Transverse colon (tissue), 4 donors: ENCODE results near the gene TRPM2. TPM values are rescaled to one million over a fixed set of nuclear protein-coding genes. Genes with fewer than 3 reads are reported as not detected.

Experiments
- DNase-seq: peaks from one replicate; pipeline ENCODE4 v3.0.0-alpha.2; 2019
- H3K27ac ChIP-seq, 4 donors: fragments of 200-600 bp; sonication (generic); 2 replicates each; pipeline ENCODE4 v1.5.1; 2016 to 2018; ENCODE audit warnings: inconsistent platforms in 4 of 4
- H3K27me3 ChIP-seq: fragments of 200-600 bp; sonication (generic); 2 replicates; pipeline ENCODE4 v1.5.1; 2017; ENCODE audit warnings: inconsistent platforms
- H3K36me3 ChIP-seq, 4 donors: fragments of 200-600 bp; sonication (generic); 2 replicates each; pipeline ENCODE4 v1.5.1; 2017 to 2019; ENCODE audit warnings: inconsistent platforms in 4 of 4
- H3K4me1 ChIP-seq, 4 donors: fragments of 200-600 bp; sonication (generic); 2 replicates each; pipeline ENCODE4 v1.5.1; 2017 to 2020; ENCODE audit warnings: inconsistent platforms in 4 of 4
- H3K4me3 ChIP-seq, 4 donors: fragments of 200-600 bp; sonication (generic); 1 replicate in 1 of 4; 2 replicates in 3 of 4; pipeline versions ENCODE4 v1.5.1 to v1.6.1; 2017 to 2019; ENCODE audit warnings: inconsistent platforms in 4 of 4
- H3K9me3 ChIP-seq, 2 donors: fragments of 200-600 bp; sonication (generic); 2 replicates each; pipeline ENCODE4 v1.5.1; 2017 to 2019; ENCODE audit warnings: inconsistent platforms in 2 of 2
- CTCF ChIP-seq, 5 experiments: fragments of 200-600 bp in 3 of 5; fragments of 450-650 bp in 2 of 5; sonication (generic) in 3 of 5; IDR thresholded peaks; 1 replicate in 2 of 5; 2 replicates in 3 of 5; pipeline ENCODE4 v1.5.1; 2016 to 2017; ENCODE audit warnings: antibody characterized with exemption in 5 of 5, inconsistent platforms in 3 of 5, mild to moderate bottlenecking in 2 of 5, moderate library complexity in 1 of 5
- EP300 ChIP-seq: sonication (generic); formaldehyde crosslinking; IDR thresholded peaks from one replicate; pipeline ENCODE4 v1.6.1; 2017; ENCODE audit warnings: antibody characterized with exemption, low read depth
- POLR2A ChIP-seq: fragments of 450-650 bp; IDR thresholded peaks from one replicate; pipeline ENCODE4 v1.6.1; 2016; ENCODE audit warnings: antibody characterized with exemption, mild to moderate bottlenecking, moderate library complexity
- POLR2AphosphoS5 ChIP-seq, 3 donors: sonication (generic); formaldehyde crosslinking; IDR thresholded peaks; one replicate each; pipeline ENCODE4 v1.6.1; 2016; ENCODE audit warnings: antibody characterized with exemption in 3 of 3
- WGBS, 2 donors: methylation state at CpG; one replicate each; pipeline ENCODE4 v1.1.5; 2018; ENCODE audit warnings: low coverage in 1 of 2; 5-methylcytosine and 5-hydroxymethylcytosine counted together
- in situ Hi-C, 4 donors: fragments of 200-750 bp; cut with MboI; loops; one replicate each; pipeline versions ENCODE4 v1.15.0 to v1.15.1; 2017; ENCODE audit warnings: low sequenced_read_pairs in 3 of 4, low pct_ligation_motif_present in 1 of 4, low pct_unique_long_range_greater_than_20kb in 1 of 4
- intact Hi-C: fragments of 100-400 bp; cut with DNase I; formaldehyde crosslinking; loops from one replicate; pipeline ENCODE4 v1.15.1; 2023; ENCODE audit warnings: low total_unique reads
- total RNA-seq, 4 donors: library from RNA; depleted of rRNA; stranded (reverse); fragments of >200 nt; gene quantifications; one replicate each; pipeline ENCODE4 v1.1.0, GENCODE V29; 2016

Gene TRPM2
- total RNA-seq, 4 donors from 2014 or later, result 2.3 to 2.9 (median 2.6) TPM; not detected in 1

DNA sequence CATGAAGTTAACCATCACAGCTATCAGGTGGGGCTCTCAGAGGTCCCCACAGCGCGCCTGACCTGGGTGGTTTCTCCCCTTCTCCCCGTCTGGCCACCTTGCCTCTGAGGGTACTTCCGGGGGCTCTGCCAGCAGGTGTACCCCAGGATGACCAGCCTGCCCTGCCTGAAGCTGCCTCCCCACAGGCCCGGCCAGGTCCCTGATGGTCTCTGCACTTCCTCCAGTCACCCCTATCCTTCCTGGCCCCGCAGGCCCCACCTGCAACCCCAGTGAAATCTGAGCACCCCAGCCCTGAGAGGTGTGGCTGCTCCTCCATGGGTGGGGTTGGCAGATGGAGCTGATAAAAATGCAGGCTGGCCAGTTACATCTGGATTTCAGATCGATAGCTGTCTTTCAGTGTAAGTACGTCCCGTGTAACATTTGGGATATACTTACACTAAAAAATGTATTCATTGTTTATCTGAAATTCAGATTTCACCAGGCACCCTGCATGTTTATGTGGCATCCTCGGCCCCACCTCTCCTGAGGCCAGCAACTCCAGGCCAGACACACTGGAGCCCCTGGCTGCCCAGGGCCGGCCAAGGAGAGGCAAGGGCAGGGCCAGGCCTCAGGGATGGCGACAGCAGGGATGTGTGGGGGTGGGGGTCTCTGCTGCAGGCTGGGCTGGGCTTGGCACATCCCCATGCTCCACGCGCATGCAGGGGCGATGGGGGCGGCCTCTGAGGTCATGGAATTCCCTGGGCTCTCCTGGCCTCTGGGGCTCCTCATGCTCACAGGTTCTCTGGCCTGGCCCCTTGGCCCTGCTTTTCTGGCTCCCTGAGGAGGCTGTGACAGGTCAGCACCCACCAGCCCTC lies 127.0 kb downstream of the TRPM2 start:
- WGBS, 2 donors, result 71% methylated on average over 16 of the region's 16 CpGs; no CpG with 5 or more reads in 1 of the 2 donors
- intact Hi-C loops, result no loop called here
- TF ChIP-seq CTCF (IDR thresholded peaks at IDR 0.05) (no peak), EP300 (no peak), POLR2A (no peak), POLR2AphosphoS5 (IDR thresholded peaks at IDR 0.05) (no peak)
- no peak for DNase-seq
- H3K27ac ChIP-seq, result no peak overlapping the region
- H3K27me3 ChIP-seq, result peaks cover 8% of the 10 kb centered on the region
- no peaks in the 10 kb centered on the region for H3K4me1 ChIP-seq
- in situ Hi-C loops, result no loop called here
- H3K36me3 ChIP-seq, result no peaks in the 10 kb centered on the region
- H3K9me3 ChIP-seq, result no peaks in the 10 kb centered on the region
- no peak overlapping the region for H3K4me3 ChIP-seq

DNA sequence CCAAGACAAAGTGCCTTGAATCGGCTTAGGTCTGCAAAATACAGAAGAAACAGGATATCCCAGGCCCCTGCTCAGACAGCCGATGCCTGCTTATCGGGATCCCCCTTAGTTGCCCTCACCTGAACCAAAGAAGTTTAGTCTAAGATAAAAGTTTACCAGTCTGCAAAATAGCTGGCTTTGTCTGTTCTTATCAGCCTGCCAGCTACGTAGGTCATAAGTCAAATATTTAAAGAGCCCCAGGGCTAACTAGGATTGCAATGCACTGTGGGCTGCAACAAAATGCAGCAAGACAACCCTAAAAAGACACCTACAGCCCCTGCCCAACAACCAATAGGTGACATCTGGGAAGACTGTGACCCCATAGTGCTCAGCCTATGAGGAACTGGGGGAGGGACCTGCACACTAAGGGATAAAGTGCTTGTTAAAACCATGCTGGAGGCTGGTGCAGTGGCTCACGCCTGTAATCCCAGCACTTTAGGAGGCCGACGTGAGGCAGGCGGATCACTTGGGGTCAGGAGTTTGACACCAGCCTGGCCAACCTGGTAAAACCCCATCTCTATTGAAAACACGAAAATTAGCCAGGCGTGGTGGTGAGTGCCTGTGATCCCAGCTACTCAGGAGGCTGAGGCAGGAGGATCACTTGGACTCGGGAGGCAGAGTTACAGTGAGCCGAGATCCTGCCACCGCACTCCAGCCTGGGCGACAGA lies 129.3 kb downstream of the TRPM2 start:
- WGBS, 2 donors, result 40 to 70% methylated on average over 1 to 14 of the region's 14 CpGs
- intact Hi-C loops, result no loop called here
- no peak for DNase-seq

DNA sequence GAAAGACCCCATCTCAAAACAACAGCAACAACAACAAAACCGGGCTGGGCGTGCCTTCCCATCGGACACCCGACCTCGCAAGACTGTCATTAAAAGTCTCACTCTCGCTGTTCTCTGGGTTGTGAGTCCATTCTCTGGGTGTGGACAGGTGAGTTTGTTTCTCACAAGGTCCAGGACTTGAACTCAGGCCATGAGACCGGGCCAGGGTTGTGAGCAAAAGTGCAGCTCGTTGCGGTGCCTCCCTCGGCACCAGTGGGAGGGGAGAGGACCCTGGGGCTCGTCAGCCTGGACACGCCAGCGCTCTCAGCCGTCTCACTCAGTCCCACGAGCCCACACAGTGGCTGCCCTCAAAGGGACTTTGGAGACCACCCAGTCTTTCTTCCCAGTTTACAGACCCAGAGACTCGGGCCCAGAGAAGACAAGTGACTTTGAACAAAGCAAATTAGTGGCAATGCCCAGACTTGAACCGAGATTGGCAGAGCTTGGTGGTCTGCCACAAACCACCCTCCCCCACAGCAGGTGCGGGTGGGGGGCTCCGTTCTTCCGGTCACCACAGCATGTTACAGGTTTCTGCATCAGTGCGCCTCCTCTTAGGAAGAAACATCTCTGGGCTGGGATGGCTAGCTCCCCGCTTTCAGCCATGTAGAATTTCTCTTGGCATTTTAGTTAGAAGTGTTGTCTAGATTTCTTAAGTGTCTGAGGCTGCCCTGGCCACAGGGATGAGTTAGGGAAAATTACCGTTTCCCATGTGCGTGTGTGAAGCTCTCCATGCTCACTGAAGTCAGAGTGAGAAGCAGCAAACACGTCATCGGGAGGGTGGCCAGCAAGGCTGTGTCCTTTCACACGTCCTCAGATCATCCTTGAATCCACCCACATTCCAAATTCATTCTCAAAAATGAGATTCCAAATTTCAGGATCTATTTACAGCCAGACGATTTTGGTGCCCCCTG lies 130.1 kb downstream of the TRPM2 start:
- intact Hi-C loops, result no loop called here
- no peaks in the 10 kb centered on the region for H3K9me3 ChIP-seq
- H3K4me3 ChIP-seq, result no peak overlapping the region
- H3K4me1 ChIP-seq, result no peaks in the 10 kb centered on the region
- in situ Hi-C loops, result no loop called here
- no peaks in the 10 kb centered on the region for H3K36me3 ChIP-seq
- DNase-seq, result no peak
- no peak overlapping the region for H3K27ac ChIP-seq
- no peak for TF ChIP-seq POLR2A
- TF ChIP-seq EP300, result no peak
- no peak for TF ChIP-seq CTCF (IDR thresholded peaks at IDR 0.05)
- no peak for TF ChIP-seq POLR2AphosphoS5 (IDR thresholded peaks at IDR 0.05)
- H3K27me3 ChIP-seq, result peaks cover 8% of the 10 kb centered on the region
- WGBS, 2 donors, result 76% methylated on average over 28 of the region's 28 CpGs; no CpG with 5 or more reads in 1 of the 2 donors

More for the DNA sequence above, 129.3 kb downstream of the TRPM2 start:
- Histone ChIP-seq H3K27me3 (peaks cover 8% of the 10 kb centered on the region), H3K27ac (no peak overlapping the region), H3K4me1 (no peaks in the 10 kb centered on the region), H3K9me3 (no peaks in the 10 kb centered on the region), H3K36me3 (no peaks in the 10 kb centered on the region), H3K4me3 (no peak overlapping the region)
- in situ Hi-C loops, result no loop called here
- TF ChIP-seq EP300 (no peak), CTCF (IDR thresholded peaks at IDR 0.05) (no peak), POLR2A (no peak), POLR2AphosphoS5 (IDR thresholded peaks at IDR 0.05) (no peak)
